ENCODE results near the gene KCNIP1. TPM values are rescaled to one million over a fixed set of nuclear protein-coding genes. Genes with fewer than 3 reads are reported as not detected.

The KCNIP1 gene
- total RNA-seq, 1 experiment from 2014 or later = 0.27 TPM

- DNase-seq (ENCODE audit: low read depth) = peak; percentile 95
Observed at GRCh38 chr5:170597109-170597751, 93.4 kb downstream of the KCNIP1 start.

- DNase-seq (ENCODE audit: low read depth) = peak; percentile 72
Observed at GRCh38 chr5:170597872-170598271, 94.1 kb downstream of the KCNIP1 start.

- DNase-seq (ENCODE audit: low read depth) = peak; percentile 49
Observed at GRCh38 chr5:170599756-170600155, 95.9 kb downstream of the KCNIP1 start.

GRCh38 chr5:170601619-170602018 is 97.8 kb downstream of the KCNIP1 start:
- no peak for DNase-seq (ENCODE audit: low read depth)

GRCh38 chr5:170603109-170603508 is 99.3 kb downstream of the KCNIP1 start:
- DNase-seq (ENCODE audit: low read depth) = no peak

- DNase-seq (ENCODE audit: low read depth) = peak; percentile 66
Observed at GRCh38 chr5:170603578-170604565, 100.1 kb downstream of the KCNIP1 start.

- DNase-seq (ENCODE audit: low read depth) = no peak
Observed at GRCh38 chr5:170606941-170607340, 103.1 kb downstream of the KCNIP1 start.

- DNase-seq (ENCODE audit: low read depth) = no peak
Observed at GRCh38 chr5:170611449-170612090, 107.8 kb downstream of the KCNIP1 start.

GRCh38 chr5:170612256-170612678 is 108.4 kb downstream of the KCNIP1 start:
- no peak for DNase-seq (ENCODE audit: low read depth)

GRCh38 chr5:170614065-170614490 is 110.3 kb downstream of the KCNIP1 start:
- no peak for DNase-seq (ENCODE audit: low read depth)

GRCh38 chr5:170614720-170615119 is 110.9 kb downstream of the KCNIP1 start:
- peak; percentile 96 for DNase-seq (ENCODE audit: low read depth)

GRCh38 chr5:170617533-170618490 is 114.0 kb downstream of the KCNIP1 start:
- DNase-seq (ENCODE audit: low read depth) = peak; percentile 49

- no peak for DNase-seq (ENCODE audit: low read depth)
Observed at GRCh38 chr5:170619869-170620268, 116.0 kb downstream of the KCNIP1 start.

GRCh38 chr5:170622933-170623332 is 119.1 kb downstream of the KCNIP1 start:
- DNase-seq (ENCODE audit: low read depth) = no peak

- DNase-seq (ENCODE audit: low read depth) = peak; percentile 64
Observed at GRCh38 chr5:170623576-170624181, 119.9 kb downstream of the KCNIP1 start.

- no peak for DNase-seq (ENCODE audit: low read depth)
Observed at GRCh38 chr5:170625221-170626165, 121.7 kb downstream of the KCNIP1 start.

- DNase-seq (ENCODE audit: low read depth) = no peak
Observed at GRCh38 chr5:170626507-170627150, 122.8 kb downstream of the KCNIP1 start.

GRCh38 chr5:170627271-170627670 is 123.5 kb downstream of the KCNIP1 start:
- DNase-seq (ENCODE audit: low read depth) = no peak

GRCh38 chr5:170628028-170628427 is 124.2 kb downstream of the KCNIP1 start:
- no peak for DNase-seq (ENCODE audit: low read depth)
